Stimulated activated CD4-positive, alpha-beta T cell treated with anti-CD3 and anti-CD28 coated beads, Interleukin-4, amount 100 ng/mL, for 48 hours (primary cell): ENCODE measurements around the gene GORAB.

ENCODE experiments used
- DNase-seq, 2 donors: peaks; one replicate each; pipeline ENCODE4 v3.0.0-alpha.2; 2020; ENCODE audit warnings: low read depth in 2 of 2

GORAB gene

GRCh38 chr1:170590921-170591705 is 59.1 kb downstream of the GORAB start:
- DNase-seq: no peak

- DNase-seq: no peak
Measured at GRCh38 chr1:170592591-170593111, 60.7 kb downstream of the GORAB start.

GRCh38 chr1:170593173-170594011 is 61.4 kb downstream of the GORAB start:
- DNase-seq: no peak

GRCh38 chr1:170594066-170594626 is 62.2 kb downstream of the GORAB start:
- no peak for DNase-seq

- DNase-seq: no peak
Measured at GRCh38 chr1:170596701-170597100, 64.7 kb downstream of the GORAB start.

- DNase-seq: no peak
Measured at GRCh38 chr1:170598618-170599017, 66.7 kb downstream of the GORAB start.

- no peak for DNase-seq
Measured at GRCh38 chr1:170599033-170599432, 67.1 kb downstream of the GORAB start.

- DNase-seq: no peak
Measured at GRCh38 chr1:170601866-170602265, 69.9 kb downstream of the GORAB start.
